NCI-H2029 (cell line): ENCODE data around the gene LAMA3.
A peak's percentile ranks its signal among the peaks of the same experiment; 100 is the strongest.

Experiments
- DNase-seq: peaks from one replicate; lab custom pipeline; 2025; lab: John Stamatoyannopoulos, UW

The LAMA3 gene

DNA sequence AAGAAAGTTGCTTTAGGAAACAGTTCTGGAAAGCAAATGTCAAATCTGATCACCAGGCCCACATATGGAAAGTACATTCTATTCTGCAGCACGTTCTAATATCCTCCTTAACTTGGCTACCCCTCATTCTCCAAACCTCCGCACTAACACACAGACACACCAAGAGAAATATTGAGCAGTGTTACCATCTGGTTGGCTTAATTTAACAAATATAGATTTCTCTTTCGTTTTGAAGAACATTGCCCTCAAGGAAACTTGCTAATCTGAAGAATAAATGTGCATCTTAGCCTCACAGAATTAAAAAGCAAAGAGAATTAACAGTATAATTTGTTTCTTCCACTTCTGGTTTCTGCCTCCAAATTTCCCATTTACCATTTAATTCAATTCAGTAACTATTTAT lies 252.5 kb downstream of the LAMA3 start:
- DNase-seq, result no peak

GRCh38 chr18:23943104-23943503 lies 253.9 kb downstream of the LAMA3 start:
- DNase-seq, result no peak

DNA sequence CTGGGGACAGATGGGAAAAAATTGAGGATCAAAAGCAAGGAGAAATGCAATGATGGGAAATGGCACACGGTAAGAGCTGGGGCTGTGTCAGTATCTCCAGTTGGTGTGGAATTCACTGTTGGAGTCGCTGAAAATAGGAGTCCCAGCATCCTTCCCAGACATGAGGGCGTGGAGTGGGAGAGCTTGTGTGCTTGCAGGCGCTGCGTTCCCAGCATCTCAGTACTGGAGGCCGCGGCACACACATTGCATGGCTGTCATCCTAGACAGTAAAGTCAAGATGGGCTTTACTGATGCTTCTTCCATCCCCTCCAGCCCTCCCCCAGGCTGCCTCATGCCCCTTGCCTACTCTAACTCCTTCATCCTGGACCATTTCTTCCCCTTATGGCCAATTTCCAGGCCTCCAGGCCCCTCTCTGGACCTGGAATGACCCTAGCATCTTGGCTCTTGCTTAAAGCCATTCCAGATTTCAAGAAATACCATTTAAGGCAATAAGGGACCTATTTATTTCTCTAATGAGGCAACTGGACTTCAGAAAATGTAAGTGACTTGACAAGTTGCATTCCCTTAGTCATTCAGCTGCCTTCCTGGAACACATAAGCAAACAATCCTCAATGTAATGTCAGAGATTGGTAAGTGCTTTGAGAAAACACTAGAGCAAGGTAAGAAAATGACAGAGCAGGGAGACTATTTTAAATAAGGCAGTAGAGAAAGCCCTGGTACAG lies 254.8 kb downstream of the LAMA3 start:
- no peak for DNase-seq

DNA sequence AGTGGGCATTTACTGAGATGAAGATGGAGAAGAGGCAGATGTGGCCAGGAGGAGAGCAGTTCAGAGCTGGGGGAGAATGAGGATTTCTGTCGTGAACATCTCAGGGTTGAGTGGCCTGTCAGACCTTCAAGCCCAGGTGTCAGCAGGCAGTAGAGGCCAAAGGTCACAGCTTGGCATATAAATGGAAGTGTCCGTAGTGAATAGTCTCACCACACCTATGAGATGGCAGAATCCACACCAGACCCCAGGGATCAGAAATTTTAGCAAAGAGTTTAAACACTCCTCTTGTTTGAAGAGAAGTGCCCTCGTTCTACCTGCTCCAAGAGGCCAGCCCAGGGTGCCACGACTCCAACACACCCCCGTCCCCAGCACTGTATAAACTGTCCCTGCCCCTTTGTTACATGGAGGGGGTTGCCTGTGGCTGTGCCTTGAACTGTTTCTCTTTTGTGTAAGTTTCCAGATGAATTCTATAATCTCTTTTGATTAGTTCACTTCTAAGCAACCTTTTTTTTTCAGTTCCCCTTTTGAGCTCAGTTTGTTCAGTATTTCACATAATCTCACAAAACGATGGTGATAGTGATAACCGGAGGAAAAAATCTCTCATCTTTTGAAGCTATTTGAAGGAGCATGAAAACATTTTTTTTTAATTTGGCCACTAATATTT lies 256.3 kb downstream of the LAMA3 start:
- no peak for DNase-seq

DNA sequence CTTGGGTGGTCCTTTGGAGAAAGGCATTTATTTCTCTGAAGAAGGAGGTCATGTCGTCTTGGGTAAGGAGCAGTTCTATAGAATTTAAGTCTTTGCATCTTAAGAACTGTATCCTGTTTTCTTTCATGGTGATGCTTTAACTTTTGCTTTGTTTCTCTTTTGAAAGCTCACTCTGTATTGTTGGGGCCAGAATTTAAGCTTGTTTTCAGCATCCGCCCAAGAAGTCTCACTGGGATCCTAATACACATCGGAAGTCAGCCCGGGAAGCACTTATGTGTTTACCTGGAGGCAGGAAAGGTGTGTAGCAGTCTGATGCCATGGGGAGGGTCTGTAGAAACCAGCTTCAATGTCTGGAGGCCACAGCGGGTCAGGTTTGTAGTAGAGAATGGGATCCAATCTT lies 260.6 kb downstream of the LAMA3 start:
- DNase-seq, result no peak

GRCh38 chr18:23950644-23951043 lies 261.4 kb downstream of the LAMA3 start:
- DNase-seq, result no peak

- no peak for DNase-seq
These were observed 262.0 kb downstream of the LAMA3 start for GRCh38 chr18:23951206-23951605.

- DNase-seq, result no peak
These were observed 264.7 kb downstream of the LAMA3 start for GRCh38 chr18:23953984-23954383.

DNA sequence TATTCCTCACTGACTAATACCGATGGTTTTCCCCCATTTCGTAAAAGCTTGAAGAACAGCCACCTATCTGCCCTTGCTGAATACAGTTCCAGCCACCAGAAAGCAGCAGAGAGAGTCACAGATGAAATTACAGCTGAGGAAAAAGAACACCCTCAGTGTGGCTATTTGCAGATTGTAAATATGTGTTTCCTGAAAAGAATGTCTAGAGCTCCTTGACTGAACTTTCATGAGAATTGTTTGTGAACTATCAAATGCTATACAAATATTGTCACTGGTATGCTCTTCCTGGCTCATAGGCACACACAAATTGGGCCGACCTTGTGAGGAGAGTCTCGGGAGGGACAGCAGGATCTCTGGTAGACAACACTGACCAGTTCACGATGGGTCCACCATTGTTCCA lies 267.2 kb downstream of the LAMA3 start:
- no peak for DNase-seq

DNA sequence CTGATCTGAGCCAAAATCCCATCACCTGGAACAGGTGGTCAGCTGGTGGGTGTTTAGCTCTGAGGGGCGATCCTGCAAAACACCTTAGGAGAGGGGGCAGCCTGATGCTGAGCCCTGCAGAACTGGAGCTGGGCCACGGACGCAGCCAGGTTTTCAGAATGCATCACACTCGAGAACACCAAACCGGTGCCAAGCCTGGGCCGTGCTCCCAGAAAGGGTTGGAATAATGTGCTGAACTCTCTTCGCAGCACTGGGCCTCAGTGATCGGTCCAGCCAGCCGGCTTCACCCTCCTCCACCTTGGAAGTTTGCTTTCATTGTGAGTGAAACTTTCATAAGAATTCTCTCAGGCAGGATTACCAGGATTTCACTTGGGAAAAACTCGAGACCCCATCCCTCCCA lies 268.8 kb downstream of the LAMA3 start:
- no peak for DNase-seq

DNA sequence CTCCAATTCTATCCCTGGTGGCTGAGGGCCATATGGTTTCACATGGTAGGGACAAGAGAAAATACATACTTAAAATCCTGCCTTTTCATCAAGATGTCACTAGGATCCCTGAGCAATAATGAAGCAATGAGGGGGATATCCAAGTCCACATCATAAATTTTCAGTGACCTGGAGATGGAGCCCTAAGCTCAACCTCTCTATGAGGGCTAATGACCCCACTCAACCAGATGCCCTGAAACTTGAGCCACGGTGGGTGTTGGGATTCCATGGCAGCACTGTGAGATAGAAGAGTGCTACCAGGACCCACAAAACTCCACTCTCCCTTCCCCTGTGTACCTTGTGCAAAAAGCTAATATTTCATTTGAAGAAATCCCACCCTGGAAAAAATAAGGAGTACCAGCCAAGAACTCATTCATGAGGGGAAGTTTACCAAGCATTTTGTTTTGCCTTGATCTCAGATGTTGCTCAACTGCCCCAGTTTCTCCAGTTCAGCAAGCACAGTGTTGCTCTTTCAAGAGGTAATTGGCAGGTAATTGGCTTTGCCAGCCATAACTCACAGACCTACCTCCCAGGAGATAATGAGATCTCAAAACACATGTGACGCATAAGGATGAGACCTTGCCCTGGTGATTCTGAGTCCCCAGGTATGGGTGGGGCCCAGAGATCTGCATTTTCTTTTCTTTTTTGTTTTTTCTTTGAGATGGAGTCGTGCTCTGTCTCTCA lies 274.4 kb downstream of the LAMA3 start:
- DNase-seq, result peak; percentile 65

DNA sequence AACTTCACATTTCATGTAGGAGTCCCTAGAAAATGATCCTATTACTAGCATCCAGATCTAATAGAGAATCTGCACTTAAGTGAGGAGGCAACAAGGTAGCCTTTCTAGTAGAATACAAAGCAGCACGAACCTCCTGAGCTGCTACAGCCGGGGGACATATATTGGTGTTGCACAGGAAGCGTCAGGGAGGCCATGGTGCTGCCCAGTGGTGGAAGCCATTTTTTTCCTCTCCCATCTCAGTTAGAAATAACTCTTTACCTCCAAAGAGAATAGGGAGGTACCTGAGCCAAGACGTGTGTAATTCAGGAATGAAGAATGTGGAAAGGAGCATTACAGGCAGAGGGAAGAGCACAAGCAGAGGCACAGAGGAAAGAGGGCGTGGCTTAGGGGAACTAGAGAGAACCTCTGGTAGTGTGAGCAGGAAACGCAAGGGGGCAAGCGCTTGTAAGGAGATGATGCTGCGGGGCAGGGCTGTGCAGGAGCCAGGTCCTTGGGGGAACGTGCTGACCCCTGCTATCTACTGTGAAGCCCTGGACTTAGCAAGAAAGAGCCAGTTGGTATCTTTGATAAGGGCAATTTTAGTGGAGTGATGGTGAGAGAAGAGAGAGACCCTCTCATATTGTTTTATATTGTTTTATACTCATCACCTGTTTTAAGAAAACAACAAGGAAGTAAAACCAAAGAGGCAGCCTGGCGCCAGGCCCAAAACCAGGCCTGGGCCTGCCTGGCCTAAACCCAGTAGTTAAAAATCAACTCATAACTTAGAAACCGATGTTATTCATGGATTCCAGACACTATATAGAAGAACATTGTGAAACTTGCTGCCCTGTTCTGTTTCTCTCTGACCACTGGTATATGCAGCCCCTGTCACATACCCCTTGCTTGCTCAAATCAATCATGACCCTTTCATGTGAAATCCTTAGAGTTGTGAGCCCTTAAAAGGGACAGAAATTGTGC lies 275.3 kb downstream of the LAMA3 start:
- no peak for DNase-seq

DNA sequence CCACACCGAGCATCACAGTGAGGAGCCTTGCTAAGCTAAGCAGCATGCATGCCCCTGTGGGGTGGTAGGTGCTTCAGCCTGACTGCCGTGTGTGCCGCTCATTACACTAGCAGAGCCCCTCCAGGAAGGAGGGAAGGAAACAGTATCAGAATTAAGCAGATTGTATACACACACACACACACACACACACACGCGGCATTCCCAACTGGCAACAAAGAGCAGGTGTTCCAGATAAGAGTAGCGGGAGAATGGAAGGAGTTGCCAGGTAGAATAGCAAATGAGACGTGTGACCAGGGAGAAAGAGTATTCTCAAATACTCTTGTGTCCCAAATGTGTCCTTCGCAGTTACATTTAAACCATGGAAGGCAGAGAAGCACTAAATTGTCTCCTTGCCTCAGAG lies 277.7 kb downstream of the LAMA3 start:
- DNase-seq, result peak; percentile 18

DNA sequence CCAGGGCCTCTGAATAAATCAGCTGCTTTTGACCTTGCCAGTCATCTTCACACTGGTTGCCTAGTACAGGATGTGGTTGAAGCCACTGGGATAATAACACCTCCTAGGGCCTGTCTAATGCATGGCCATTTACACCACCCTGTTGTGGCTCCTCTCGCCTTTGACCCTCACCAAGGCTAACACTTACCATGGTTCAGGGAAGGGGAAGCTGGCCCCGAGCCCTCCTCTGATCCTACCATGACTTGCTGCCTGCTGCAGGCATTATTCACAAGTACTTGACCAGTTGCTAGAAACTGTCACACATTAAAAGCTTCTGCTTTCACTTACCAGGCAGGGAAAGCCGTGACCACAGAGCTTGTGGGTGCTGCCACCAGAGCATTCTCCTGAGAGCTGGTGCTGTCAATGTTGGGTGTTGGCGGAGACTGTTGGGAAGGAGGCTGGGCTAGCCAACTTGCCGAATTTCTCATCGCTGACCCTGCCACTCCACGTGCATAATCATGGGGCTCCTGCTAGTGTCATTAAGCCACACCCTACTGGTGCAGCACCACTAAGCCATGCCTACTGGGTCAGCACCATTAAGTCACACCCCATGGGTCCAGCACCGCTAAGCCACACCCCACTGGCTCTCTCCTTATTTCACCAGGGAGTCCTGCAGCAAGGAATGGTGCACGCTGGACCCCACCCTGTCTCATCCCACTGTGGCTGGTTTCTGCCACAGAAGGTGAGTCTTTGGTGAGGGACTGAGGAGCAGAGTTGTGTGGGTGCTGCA lies 278.3 kb downstream of the LAMA3 start:
- no peak for DNase-seq

- no peak for DNase-seq
These were observed 279.7 kb downstream of the LAMA3 start for GRCh38 chr18:23968638-23969604.

GRCh38 chr18:23969664-23970063 lies 280.4 kb downstream of the LAMA3 start:
- DNase-seq, result no peak

DNA sequence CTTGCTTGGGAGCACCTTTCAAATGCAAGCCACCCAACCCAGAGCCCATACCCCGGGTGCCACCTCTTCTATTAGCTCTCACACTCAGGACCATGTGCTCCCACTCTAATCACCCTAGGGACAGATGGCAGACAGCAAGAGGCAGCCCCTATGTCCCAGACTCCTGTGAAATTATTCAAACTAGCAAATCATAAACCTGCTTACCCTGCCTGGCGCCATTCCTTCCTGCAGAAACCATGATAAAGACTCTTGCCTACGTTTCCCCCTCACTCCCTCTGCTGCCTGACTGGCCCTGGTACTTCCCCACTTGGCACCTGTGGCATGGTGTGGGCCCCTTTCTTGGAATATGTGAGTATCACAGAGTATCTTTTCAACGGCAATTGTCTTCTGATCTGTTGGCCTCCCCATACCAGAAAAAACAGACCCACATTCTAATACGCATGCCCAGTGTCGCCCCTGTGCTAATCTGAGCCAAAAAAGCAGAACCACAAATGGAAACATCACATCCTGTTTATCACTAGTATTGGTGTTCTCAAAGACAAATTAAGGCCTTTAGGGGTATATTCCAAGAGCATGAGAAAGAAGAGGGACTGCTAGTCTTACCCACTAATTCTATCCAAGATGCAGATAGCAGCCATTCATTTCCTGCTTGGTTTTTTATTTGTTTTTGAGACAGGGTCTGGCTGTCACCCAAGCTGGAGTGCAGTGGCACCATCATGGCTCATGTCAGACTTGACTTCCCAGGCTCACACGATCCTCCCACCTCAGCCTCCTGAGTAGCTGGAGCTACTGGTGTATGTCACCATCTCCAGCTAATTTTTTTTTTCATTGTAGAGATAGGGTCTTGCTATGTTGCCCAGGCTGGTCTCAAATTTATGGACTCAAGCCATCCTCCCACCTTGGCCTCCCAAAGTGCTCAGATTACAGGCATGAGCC lies 281.2 kb downstream of the LAMA3 start:
- DNase-seq, result peak; percentile 40

GRCh38 chr18:23971097-23971440 lies 281.8 kb downstream of the LAMA3 start:
- no peak for DNase-seq

GRCh38 chr18:23971666-23972230 lies 282.5 kb downstream of the LAMA3 start:
- DNase-seq, result no peak
